Neural crest cell (in vitro differentiated cells): Measurements from ENCODE around the gene FOXA3. TPM values are rescaled to one million over a fixed set of nuclear protein-coding genes. Genes with fewer than 3 reads are reported as not detected.
A peak's percentile ranks its signal among the peaks of the same experiment; 100 is the strongest.
"Not testable (repeated sequence)": the region's sequence is repeated elsewhere in the genome, so short reads cannot be mapped to it uniquely, and the experiment has no call there.

ENCODE experiments used
- DNase-seq: peaks from one replicate; pipeline ENCODE4 v3.0.0; 2021; ENCODE audit warnings: low read depth, mixed read lengths, low spot score
- H3K27ac Mint-ChIP-seq: one replicate; pipeline ENCODE4 v1.8.0; 2021; ENCODE audit warnings: mild to moderate bottlenecking, mixed read lengths; ENCODE audit not compliant: unreplicated experiment
- H3K27me3 Mint-ChIP-seq: 2 replicates; pipeline ENCODE4 v1.8.0; 2021; ENCODE audit warnings: low read depth, mild to moderate bottlenecking, mixed read lengths
- H3K36me3 Mint-ChIP-seq: 2 replicates; pipeline ENCODE4 v1.8.0; 2021; ENCODE audit warnings: low read depth, mild to moderate bottlenecking, mixed read lengths
- H3K4me1 Mint-ChIP-seq: 2 replicates; pipeline ENCODE4 v1.8.0; 2021; ENCODE audit warnings: mixed read lengths
- H3K4me3 Mint-ChIP-seq: one replicate; pipeline ENCODE4 v1.8.0; 2021; ENCODE audit warnings: mild to moderate bottlenecking, mixed read lengths
- H3K9me3 Mint-ChIP-seq: 2 replicates; pipeline ENCODE4 v1.8.0; 2021; ENCODE audit warnings: mixed read lengths
- CTCF ChIP-seq: fragments of 200-600 bp; sonication (generic); conservative IDR thresholded peaks from 2 replicates; pipeline ENCODE4 v1.5.0; 2021; ENCODE audit warnings: antibody characterized with exemption, mild to moderate bottlenecking
- total RNA-seq: library from RNA; stranded (reverse); gene quantifications from 2 replicates; pipeline ENCODE4 v1.2.1, GENCODE V29; 2021

FOXA3 gene
- total RNA-seq, 1 donor from 2014 or later = not detected

- Mint-ChIP-seq H3K9me3 (no peaks in the 10 kb centered on the region), H3K4me3 (peak within 1 kb of the TSS; percentile 94), H3K36me3 (peaks cover 4% of the 10 kb centered on the region), H3K27me3 (peaks cover 52% of the 10 kb centered on the region), H3K27ac (peak within 1 kb of the TSS; percentile 96), H3K4me1 (peaks cover 12% of the 10 kb centered on the region)
- no peak for TF ChIP-seq CTCF
- DNase-seq = peak; percentile 96
Observed at GRCh38 chr19:45862564-45863334, 1.4 kb upstream of the FOXA3 start, which contains the start of gene SYMPK. Gene SYMPK (minus strand): TSS chr19:45863147. CDS start chr19:45854495, 8,652 bp downstream.

- Mint-ChIP-seq H3K4me1 (peaks cover 12% of the 10 kb centered on the region), H3K9me3 (no peaks in the 10 kb centered on the region), H3K36me3 (peaks cover under 1% of the 10 kb centered on the region), H3K27ac (no peak overlapping the region), H3K27me3 (peaks cover 59% of the 10 kb centered on the region), H3K4me3 (peak overlapping the region; percentile 94)
- TF ChIP-seq CTCF = no peak
- no peak for DNase-seq
Observed at GRCh38 chr19:45863335-45863839, 739 bp upstream of the FOXA3 start.

GRCh38 chr19:45864629-45865082 is 530 bp downstream of the FOXA3 start:
- Mint-ChIP-seq H3K9me3 (no peaks in the 10 kb centered on the region), H3K36me3 (no peaks in the 10 kb centered on the region), H3K4me3 (peak overlapping the region; percentile 54), H3K27ac (no peak overlapping the region), H3K4me1 (peaks cover 12% of the 10 kb centered on the region), H3K27me3 (peaks cover 66% of the 10 kb centered on the region)
- DNase-seq = no peak
- TF ChIP-seq CTCF = no peak

- Mint-ChIP-seq H3K4me1 (peaks cover 12% of the 10 kb centered on the region), H3K27ac (no peak overlapping the region), H3K4me3 (peak overlapping the region; percentile 57), H3K9me3 (no peaks in the 10 kb centered on the region), H3K27me3 (peaks cover 66% of the 10 kb centered on the region), H3K36me3 (no peaks in the 10 kb centered on the region)
- TF ChIP-seq CTCF = no peak
- DNase-seq = no peak
Observed at GRCh38 chr19:45865269-45865948, 1.3 kb downstream of the FOXA3 start.

GRCh38 chr19:45866400-45867176 is 2.5 kb downstream of the FOXA3 start:
- Mint-ChIP-seq H3K4me1 (peaks cover 12% of the 10 kb centered on the region), H3K9me3 (no peaks in the 10 kb centered on the region), H3K27me3 (peaks cover 66% of the 10 kb centered on the region), H3K4me3 (peak overlapping the region; percentile 20), H3K36me3 (no peaks in the 10 kb centered on the region), H3K27ac (no peak overlapping the region)
- no peak for TF ChIP-seq CTCF
- DNase-seq = no peak

- peaks cover 65% of the 10 kb centered on the region for H3K27me3 Mint-ChIP-seq
- not testable (repeated sequence) for H3K4me1 Mint-ChIP-seq, H3K27ac Mint-ChIP-seq, H3K36me3 Mint-ChIP-seq, H3K9me3 Mint-ChIP-seq, DNase-seq
- H3K4me3 Mint-ChIP-seq = peak overlapping the region; percentile 15
Observed at GRCh38 chr19:45867241-45867640, 3.1 kb downstream of the FOXA3 start.
